Transverse colon (tissue), 3 donors: Measurements from ENCODE around the gene RBM39.

Experiments
- EP300 ChIP-seq: sonication (generic); formaldehyde crosslinking; IDR thresholded peaks from one replicate; pipeline ENCODE4 v1.6.1; 2017; ENCODE audit warnings: antibody characterized with exemption, low read depth
- POLR2A ChIP-seq: fragments of 450-650 bp; IDR thresholded peaks from one replicate; pipeline ENCODE4 v1.6.1; 2016; ENCODE audit warnings: antibody characterized with exemption, mild to moderate bottlenecking, moderate library complexity
- TF ChIP-seq, protein P1 (sequence below), 5 experiments: fragments of 200-600 bp in 3 of 5; fragments of 450-650 bp in 2 of 5; sonication (generic) in 3 of 5; IDR thresholded peaks; 1 replicate in 2 of 5; 2 replicates in 3 of 5; pipeline ENCODE4 v1.5.1; 2016 to 2017; ENCODE audit warnings: antibody characterized with exemption in 5 of 5, inconsistent platforms in 3 of 5, mild to moderate bottlenecking in 2 of 5, moderate library complexity in 1 of 5

DNA sequence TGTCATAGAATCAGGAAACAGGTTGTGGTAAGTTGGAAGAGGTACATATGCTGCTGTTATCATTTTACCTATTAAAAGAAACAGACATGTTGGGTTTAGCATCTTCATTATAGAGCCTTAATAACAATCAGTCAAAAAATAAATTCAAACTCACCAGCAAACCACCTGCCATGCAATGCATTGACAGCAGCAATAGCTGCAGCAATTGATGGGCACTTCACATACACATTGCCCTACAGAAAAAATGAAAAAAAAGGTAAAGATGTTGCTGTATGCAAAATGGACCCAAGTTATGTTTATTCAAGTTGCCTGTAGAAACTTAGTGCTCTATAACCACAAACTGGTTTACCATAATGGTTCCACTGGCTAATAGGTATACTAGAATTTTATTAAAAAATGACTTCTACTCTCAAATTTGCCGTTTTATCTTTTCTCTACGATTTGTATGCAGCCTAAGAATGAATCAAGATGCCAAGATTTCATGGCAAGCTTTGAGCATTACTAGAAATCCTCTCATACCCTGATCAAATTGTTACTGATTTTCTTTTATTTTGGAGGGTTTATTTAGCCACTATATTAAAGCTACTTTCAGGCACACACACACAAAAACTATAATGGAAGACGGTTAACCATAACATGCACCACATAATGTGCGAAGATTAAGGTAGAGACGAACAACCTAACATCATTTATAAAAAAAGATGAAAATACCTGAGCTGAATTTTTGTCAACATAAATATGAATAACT is 37.4 kb downstream of the RBM39 start:
- TF ChIP-seq, protein P1, sequence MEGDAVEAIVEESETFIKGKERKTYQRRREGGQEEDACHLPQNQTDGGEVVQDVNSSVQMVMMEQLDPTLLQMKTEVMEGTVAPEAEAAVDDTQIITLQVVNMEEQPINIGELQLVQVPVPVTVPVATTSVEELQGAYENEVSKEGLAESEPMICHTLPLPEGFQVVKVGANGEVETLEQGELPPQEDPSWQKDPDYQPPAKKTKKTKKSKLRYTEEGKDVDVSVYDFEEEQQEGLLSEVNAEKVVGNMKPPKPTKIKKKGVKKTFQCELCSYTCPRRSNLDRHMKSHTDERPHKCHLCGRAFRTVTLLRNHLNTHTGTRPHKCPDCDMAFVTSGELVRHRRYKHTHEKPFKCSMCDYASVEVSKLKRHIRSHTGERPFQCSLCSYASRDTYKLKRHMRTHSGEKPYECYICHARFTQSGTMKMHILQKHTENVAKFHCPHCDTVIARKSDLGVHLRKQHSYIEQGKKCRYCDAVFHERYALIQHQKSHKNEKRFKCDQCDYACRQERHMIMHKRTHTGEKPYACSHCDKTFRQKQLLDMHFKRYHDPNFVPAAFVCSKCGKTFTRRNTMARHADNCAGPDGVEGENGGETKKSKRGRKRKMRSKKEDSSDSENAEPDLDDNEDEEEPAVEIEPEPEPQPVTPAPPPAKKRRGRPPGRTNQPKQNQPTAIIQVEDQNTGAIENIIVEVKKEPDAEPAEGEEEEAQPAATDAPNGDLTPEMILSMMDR (IDR thresholded peaks at IDR 0.05), result no peak
- TF ChIP-seq POLR2A (no peak), EP300 (no peak)
